HepG2 (cell line): ENCODE data around the gene TOP2A. TPM values are rescaled to one million over a fixed set of nuclear protein-coding genes. Genes with fewer than 3 reads are reported as not detected.

Experiments
- ATAC-seq: fragments of 200-7000 bp; cut with Tn5 transposase; 3 replicates; pipeline ENCODE4 v1.9.1; 2020; ENCODE audit warnings: mild to moderate bottlenecking, moderate library complexity
- BruUV-seq: library from RNA; stranded (reverse); fragments of 400-500 nt; replicated peaks from 2 replicates; lab custom pipeline; 2021; lab: Mats Ljungman, UMichigan
- CTCF ChIA-PET: fragments of 300-600 bp; formaldehyde crosslinking; extraction: SDS; loops from one replicate; lab custom pipeline; 2021; ENCODE audit warnings: low total read pairs, inconsistent platforms, low intra/inter-chr PET ratio; lab: Yijun Ruan, JAX
- POLR2A ChIA-PET: fragments of 350-600 bp; sonication (Branson Sonifier 250); formaldehyde crosslinking; loops from one replicate; lab custom pipeline; 2020; ENCODE audit warnings: antibody characterized with exemption, inconsistent platforms; lab: Yijun Ruan, JAX
- DNase-seq: peaks from one replicate; pipeline ENCODE4 v3.0.0-alpha.2; 2015; ENCODE audit warnings: low spot score
- FAIRE-seq: peaks from 3 replicates; lab custom pipeline; 2011; peaks lifted over from hg19 to GRCh38; lab: Jason Lieb, UNC
- H2AFZ ChIP-seq: one replicate; pipeline ENCODE4 v1.6.1; 2011; ENCODE audit warnings: low read length, inconsistent platforms
- H3K27ac ChIP-seq: fragments of 300-600 bp; 3 replicates; pipeline ENCODE4 v1.8.0; 2011; ENCODE audit warnings: mixed run types, mild to moderate bottlenecking, mixed read lengths, low read length, inconsistent platforms; ENCODE audit not compliant: insufficient read depth; ENCODE audit errors: extremely low read length
- H3K27me3 ChIP-seq, 2 experiments: fragments of 200-600 bp in 1 of 2; 2 replicates in 1 of 2; 3 replicates in 1 of 2; pipeline versions ENCODE4 v1.6.0 to v1.8.0; 2011; ENCODE audit warnings: low read length in 2 of 2, mild to moderate bottlenecking in 2 of 2, moderate library complexity in 2 of 2, inconsistent platforms in 1 of 2; ENCODE audit not compliant: insufficient read depth in 2 of 2, control insufficient read depth in 1 of 2
- H3K36me3 ChIP-seq, 2 experiments: fragments of 200-600 bp in 1 of 2; replicated peaks in 1 of 2; 2 replicates in 1 of 2; 3 replicates in 1 of 2; pipeline versions ENCODE4 v1.5.1 to v1.8.0; 2011; ENCODE audit warnings: low read length in 2 of 2, inconsistent platforms in 1 of 2; ENCODE audit not compliant: insufficient read depth in 2 of 2, control insufficient read depth in 1 of 2
- H3K4me1 ChIP-seq: 2 replicates; pipeline ENCODE4 v1.5.1; 2012; ENCODE audit warnings: low read length, inconsistent platforms; ENCODE audit not compliant: insufficient read depth
- H3K4me2 ChIP-seq: 2 replicates; pipeline ENCODE4 v1.6.0; 2011; ENCODE audit warnings: low read depth, low read length, inconsistent platforms
- H3K4me3 ChIP-seq, 3 experiments: fragments of 200-600 bp in 1 of 3; sonication (generic), shearing (Covaris generic) in 1 of 3; replicated peaks in 1 of 3; 2 replicates each; pipeline ENCODE4 v1.5.1; 2011 to 2016; ENCODE audit warnings: low read length in 3 of 3, inconsistent platforms in 2 of 3, low read depth in 2 of 3, mild to moderate bottlenecking in 2 of 3, control low read depth in 1 of 3, mixed read lengths in 1 of 3; ENCODE audit not compliant: insufficient read depth in 1 of 3
- H3K79me2 ChIP-seq: one replicate; pipeline ENCODE4 v1.6.1; 2011; ENCODE audit warnings: low read length, inconsistent platforms; ENCODE audit not compliant: insufficient read depth
- H3K9ac ChIP-seq: 2 replicates; pipeline ENCODE4 v1.6.0; 2011; ENCODE audit warnings: mild to moderate bottlenecking, low read depth, low read length, inconsistent platforms; ENCODE audit not compliant: insufficient read depth
- H3K9me3 ChIP-seq: 2 replicates; pipeline ENCODE4 v1.5.1; 2012; ENCODE audit warnings: mild to moderate bottlenecking, low read length
- H4K20me1 ChIP-seq: 2 replicates; pipeline ENCODE4 v1.6.0; 2011; ENCODE audit warnings: inconsistent platforms, mild to moderate bottlenecking, low read length, moderate library complexity; ENCODE audit not compliant: insufficient read depth
- CCDC6 ChIP-seq: sonication (generic); formaldehyde crosslinking; IDR thresholded peaks from 2 replicates; pipeline ENCODE4 v1.8.1; 2022; ENCODE audit warnings: mild to moderate bottlenecking, missing genetic modification reagents, moderate library complexity
- CTCF ChIP-seq: sonication (generic); formaldehyde crosslinking; IDR thresholded peaks from 2 replicates; pipeline ENCODE4 v1.5.0; 2020; ENCODE audit warnings: mild to moderate bottlenecking, missing genetic modification reagents, moderate library complexity
- STAG1 ChIP-seq: sonication (generic); formaldehyde crosslinking; IDR thresholded peaks from 2 replicates; pipeline ENCODE4 v1.4.0; 2020; ENCODE audit warnings: missing genetic modification reagents
- ZNF350 ChIP-seq: sonication (generic); formaldehyde crosslinking; IDR thresholded peaks from 2 replicates; pipeline ENCODE4 v1.4.0; 2020; ENCODE audit warnings: mild to moderate bottlenecking, low read depth, missing genetic modification reagents, borderline replicate concordance
- ZNF547 ChIP-seq: sonication (generic); formaldehyde crosslinking; IDR thresholded peaks from 2 replicates; pipeline ENCODE4 v1.5.1; 2020; ENCODE audit warnings: mild to moderate bottlenecking, missing genetic modification reagents
- ZNF629 ChIP-seq: sonication (generic); formaldehyde crosslinking; conservative IDR thresholded peaks from 2 replicates; pipeline ENCODE4 v1.5.0; 2020; ENCODE audit warnings: missing genetic modification reagents
- ZNF687 ChIP-seq: sonication (generic); formaldehyde crosslinking; IDR thresholded peaks from 2 replicates; pipeline ENCODE4 v1.5.1; 2020; ENCODE audit warnings: mild to moderate bottlenecking, missing genetic modification reagents, moderate library complexity
- ZNF704 ChIP-seq: sonication (generic); formaldehyde crosslinking; IDR thresholded peaks from 2 replicates; pipeline ENCODE4 v1.8.1; 2023; ENCODE audit warnings: mild to moderate bottlenecking, inconsistent platforms, moderate library complexity, missing genetic modification reagents, borderline replicate concordance
- ZNF792 ChIP-seq: IDR thresholded peaks from 2 replicates; pipeline ENCODE4 v1.6.1; 2016
- WGBS: methylation state at CpG from one replicate; pipeline ENCODE4 v1.1.6; 2017; ENCODE audit warnings: low lambda C conversion rate; 5-methylcytosine and 5-hydroxymethylcytosine counted together
- in situ Hi-C: cut with HindIII; loops from 2 replicates; pipeline ENCODE4 v1.10.0; 2017; ENCODE audit warnings: low pct_unique_long_range_greater_than_20kb; ENCODE audit not compliant: extremely low pct_ligation_motif_present
- intact Hi-C: fragments of 100-400 bp; cut with micrococcal nuclease; formaldehyde crosslinking; loops from one replicate; pipeline ENCODE4 v1.10.0; 2022; ENCODE audit not compliant: unreplicated experiment
- polyA plus RNA-seq, 8 experiments: library from polyadenylated mRNA; depleted of rRNA in 3 of 8; stranded (reverse) in 7 of 8; unstranded in 1 of 8; fragments of >200 nt; fragmentation: Illumina TruSeq in 4 of 8; extraction: Trizol in 4 of 8; gene quantifications; 2 replicates each; pipeline versions ENCODE4 v1.2.1 to v1.2.3, GENCODE V29; 2011 to 2016; ENCODE audit warnings: low read depth in 4 of 8, missing spikeins in 1 of 8, mixed read lengths in 1 of 8; ENCODE audit not compliant: insufficient read depth in 1 of 8
- total RNA-seq, 5 experiments: library from RNA; depleted of rRNA; stranded (reverse); fragments of >200 nt; fragmentation: Illumina TruSeq; extraction: Trizol; gene quantifications; 2 replicates each; pipeline ENCODE4 v1.2.3, GENCODE V29; 2016; ENCODE audit warnings: low read depth in 1 of 5

TOP2A gene
- total and polyA plus RNA-seq, 2 of the 13 experiments (the other 11 are each of a cell fraction or from before 2014, with no cell fraction given), result 108 to 327 TPM

GRCh38 chr17:40436636-40437035 is 18.9 kb upstream of the TOP2A start (continued):
- TF ChIP-seq ZNF704, result no peak

- H3K4me2 ChIP-seq, result peak overlapping the region; percentile 40; the same call in 1 of the 2 replicates
- no peak overlapping the region for H2AFZ ChIP-seq
- no peak overlapping the region for H3K27ac ChIP-seq
- H3K9me3 ChIP-seq, result no peaks in the 10 kb centered on the region
- CTCF ChIA-PET, result interaction anchor here (0.7 to 1.4 kb wide), 4 partner anchors 35 to 127 kb away, joined by 3 to 4 read pairs (median 3); no protein-coding TSS in a partner anchor
- DNase-seq, result no peak
- H3K4me1 ChIP-seq, result peaks cover 8% of the 10 kb centered on the region; the same call in 1 of the 2 replicates
- no TSS peak for BruUV-seq
- TF ChIP-seq ZNF629 (CRISPR knock-in tag) (0 out of 2 replicates have a peak, but pooled peaks have one; percentile 21), CTCF (CRISPR knock-in tag) (peak; percentile 75), ZNF547 (no peak), ZNF792 (CRISPR knock-in tag) (no peak), STAG1 (CRISPR knock-in tag) (peak; percentile 69), ZNF687 (peak; percentile 32; the same call in 1 of the 2 replicates), ZNF350 (CRISPR knock-in tag) (0 out of 2 replicates have a peak, but pooled peaks have one; percentile 41), CCDC6 (no peak)
- TF ChIP-seq, all 625 proteins: peak for 5
- H3K79me2 ChIP-seq, result no peaks in the 10 kb centered on the region
- no peak overlapping the region for H3K9ac ChIP-seq
- no peaks in the 10 kb centered on the region for H3K36me3 ChIP-seq
- intact Hi-C loops (no loop called here), in situ Hi-C loops (no loop called here)
- no peaks in the 10 kb centered on the region for H4K20me1 ChIP-seq
- FAIRE-seq (peak; percentile 86), ATAC-seq (peak; percentile 90)
- H3K4me3 ChIP-seq, result no peak overlapping the region
- peaks cover 3 to 14% of the 10 kb centered on the region in 2 experiments; a peak in 3 of 5 replicates for H3K27me3 ChIP-seq
- POLR2A ChIA-PET, result no interaction called here
- 35% methylated on average over 4 of the region's 6 CpGs for WGBS
Measured at GRCh38 chr17:40433551-40434415, 16.1 kb upstream of the TOP2A start.
